Heart right ventricle (tissue), 16 donors: ENCODE data around the gene MS4A13. TPM values are rescaled to one million over a fixed set of nuclear protein-coding genes. Genes with fewer than 3 reads are reported as not detected.
"Not testable (repeated sequence)": the region's sequence is repeated elsewhere in the genome, so short reads cannot be mapped to it uniquely, and the experiment has no call there.

Source experiments
- ATAC-seq, 8 donors: fragments of 200-7000 bp; cut with Tn5 transposase; one replicate each; pipeline ENCODE4 v1.9.1; 2020; ENCODE audit warnings: mild to moderate bottlenecking in 8 of 8, moderate library complexity in 8 of 8, moderate number of reproducible peaks in 1 of 8
- DNase-seq, 2 donors: peaks; one replicate each; pipeline ENCODE4 v3.0.0-alpha.2; 2020
- H3K27ac ChIP-seq, 10 donors: fragments of 200-600 bp; sonication (generic) in 2 of 10; one replicate each; pipeline versions ENCODE4 v1.5.0 to v1.8.0; 2020 to 2022; ENCODE audit warnings: mild to moderate bottlenecking in 3 of 10
- H3K27me3 ChIP-seq, 7 donors: fragments of 200-600 bp; one replicate each; pipeline ENCODE4 v1.8.0; 2021 to 2022; ENCODE audit warnings: mild to moderate bottlenecking in 2 of 7
- H3K36me3 ChIP-seq, 9 donors: fragments of 200-600 bp; sonication (generic) in 1 of 9; one replicate each; pipeline versions ENCODE4 v1.5.0 to v1.8.0; 2020 to 2022; ENCODE audit warnings: mild to moderate bottlenecking in 2 of 9
- H3K4me1 ChIP-seq, 9 donors: fragments of 200-600 bp; sonication (generic) in 1 of 9; one replicate each; pipeline versions ENCODE4 v1.5.0 to v1.8.0; 2020 to 2022; ENCODE audit warnings: mild to moderate bottlenecking in 4 of 9
- H3K4me3 ChIP-seq, 10 donors: fragments of 200-600 bp; sonication (generic) in 2 of 10; one replicate each; pipeline versions ENCODE4 v1.5.0 to v1.8.0; 2020 to 2022; ENCODE audit warnings: mild to moderate bottlenecking in 7 of 10, moderate library complexity in 2 of 10
- H3K9me3 ChIP-seq, 11 donors: fragments of 200-600 bp in 10 of 11; sonication (generic) in 2 of 11; one replicate each; pipeline versions ENCODE4 v1.5.0 to v1.8.0; 2013 to 2022; ENCODE audit warnings: mild to moderate bottlenecking in 2 of 11, control low read depth in 1 of 11, moderate library complexity in 1 of 11
- CTCF ChIP-seq, 9 donors: fragments of 200-600 bp; sonication (generic) in 2 of 9; IDR thresholded peaks; one replicate each; pipeline versions ENCODE4 v1.5.0 to v1.8.0; 2021 to 2022; ENCODE audit warnings: antibody characterized with exemption in 9 of 9, mild to moderate bottlenecking in 5 of 9, moderate library complexity in 1 of 9
- WGBS, 2 donors: extraction: QIAGEN DNeasy Blood & Tissue Kit; methylation state at CpG; one replicate each; pipeline ENCODE4 v1.1.7; 2013; ENCODE audit warnings: inconsistent platforms in 1 of 2; 5-methylcytosine and 5-hydroxymethylcytosine counted together
- intact Hi-C, 10 donors: fragments of 100-400 bp; cut with DNase I; formaldehyde crosslinking; loops; one replicate each; pipeline versions ENCODE4 v1.11.1 to v1.14.2; 2022
- polyA plus RNA-seq, 2 donors: library from polyadenylated mRNA; stranded (reverse); fragments of 200-250 nt; gene quantifications; one replicate each; pipeline ENCODE4 v1.2.3, GENCODE V29; 2013
- total RNA-seq, 10 donors: library from RNA; stranded (reverse); fragmentation: NEBNext Ultra II Directional in 3 of 10; extraction: Animal tissue kit (Norgen Biotek cat#: 25700) in 3 of 10; gene quantifications; one replicate each; pipeline versions ENCODE4 v1.2.1 to v1.2.4, GENCODE V29; 2021 to 2023
- donor health status: Arrhythmogenic right ventricular cardiomyopathy.
- donor health status: ischemic (EF 13 %, LVEDD 7.1; RV severe dilation, severe dysfunction).
- donor health status: healthy with polysubstance abuse.
- donor health status: DM: no; HTN: yes; CAD: no.
- donor health status: DM: no; HTN: no; CAD: no.
- donor health status: ischemic (EF 25% LVEDD 6.9; RV normal size, moderate dysfunction).
- donor health status: ischemic (EF 25% LVEDD 5.7; RV mildly dilated, moderate dysfunction).
- donor health status: healthy.
- donor health status: DM: yes; HTN: yes; CAD: no.
- donor health status: Ischemic cardiomyopathy.
- donor health status: ischemic (EF 35%, LVEDD 5.7; RV mildly dilated, moderate dysfunction).
- donor health status: nonischemic (EF 11% LVEDD 7.7; RV severe dilation, severe dysfunction).
- donor health status: DM: yes; HTN: yes; CAD: no.
- donor health status: PGD.
- donor health status: ischemic (EF 29% LVEDD 5.4; RV normal size, mild dysfunction).
- donor health status: nonischemic (EF 23%, LVEDD 6.1; RV moderate dilation, normal function).

MS4A13 gene
- total and polyA plus RNA-seq, 12 donors = not detected

GRCh38 chr11:60530454-60531100 lies 15.4 kb downstream of the MS4A13 start:
- no peaks in the 10 kb centered on the region for H3K36me3 ChIP-seq
- TF ChIP-seq CTCF (IDR thresholded peaks at IDR 0.05) = no peak
- 89 to 97% methylated on average over 3 of the region's 3 CpGs for WGBS, 2 donors
- ATAC-seq (no peak), DNase-seq (no peak)
- H3K27ac ChIP-seq = no peak overlapping the region
- intact Hi-C loops = no loop called here
- no peak overlapping the region for H3K4me3 ChIP-seq
- peaks cover 0 to 8% (median 0%) of the 10 kb centered on the region in 9 donors for H3K4me1 ChIP-seq
- H3K27me3 ChIP-seq = no peaks in the 10 kb centered on the region
- H3K9me3 ChIP-seq = peaks cover 0 to 12% (median 0%) of the 10 kb centered on the region in 11 donors

GRCh38 chr11:60532383-60532782 lies 17.2 kb downstream of the MS4A13 start:
- 90 to 91% methylated on average over 16 to 17 of the region's 18 CpGs for WGBS, 2 donors
- H3K4me1 ChIP-seq, ATAC-seq, H3K4me3 ChIP-seq, H3K27me3 ChIP-seq, H3K36me3 ChIP-seq, H3K27ac ChIP-seq, intact Hi-C loops, DNase-seq: not testable (repeated sequence)
- peaks cover 0 to 12% (median 0%) of the 10 kb centered on the region in 11 donors for H3K9me3 ChIP-seq

- ATAC-seq, H3K4me1 ChIP-seq, H3K36me3 ChIP-seq, H3K27ac ChIP-seq, DNase-seq, H3K4me3 ChIP-seq, H3K27me3 ChIP-seq, intact Hi-C loops: not testable (repeated sequence)
- H3K9me3 ChIP-seq = peaks cover 0 to 11% (median 0%) of the 10 kb centered on the region in 11 donors
Observed at GRCh38 chr11:60538627-60539026, 23.4 kb downstream of the MS4A13 start.

- no peak overlapping the region for H3K27ac ChIP-seq
- H3K27me3 ChIP-seq = peaks cover 0 to 4% (median 0%) of the 10 kb centered on the region in 7 donors
- H3K36me3 ChIP-seq = no peaks in the 10 kb centered on the region
- H3K4me3 ChIP-seq = no peak overlapping the region
- intact Hi-C loops = no loop called here
- WGBS, 2 donors = 74 to 76% methylated on average over 5 of the region's 5 CpGs
- TF ChIP-seq CTCF (IDR thresholded peaks at IDR 0.05) = no peak
- peaks cover 0 to 19% (median 0%) of the 10 kb centered on the region in 11 donors for H3K9me3 ChIP-seq
- no peak for DNase-seq
- no peak for ATAC-seq
- H3K4me1 ChIP-seq = no peaks in the 10 kb centered on the region
Observed at GRCh38 chr11:60544077-60544476, 28.9 kb downstream of the MS4A13 start.

GRCh38 chr11:60561254-60561653 lies 46.1 kb downstream of the MS4A13 start:
- ATAC-seq (no peak), DNase-seq (no peak)
- H3K4me3 ChIP-seq = no peak overlapping the region
- no peak for TF ChIP-seq CTCF (IDR thresholded peaks at IDR 0.05)
- H3K27ac ChIP-seq = no peak overlapping the region
- peaks cover 0 to 71% (median 25%) of the 10 kb centered on the region in 11 donors for H3K9me3 ChIP-seq
- intact Hi-C loops = no loop called here
- H3K27me3 ChIP-seq = no peaks in the 10 kb centered on the region
- H3K4me1 ChIP-seq = no peaks in the 10 kb centered on the region
- WGBS, 2 donors = 34 to 38% methylated on average over 2 of the region's 2 CpGs
- no peaks in the 10 kb centered on the region for H3K36me3 ChIP-seq
